GM12878 (cell line): ENCODE measurements around the gene FANCI. TPM values are rescaled to one million over a fixed set of nuclear protein-coding genes. Genes with fewer than 3 reads are reported as not detected.

ENCODE experiments used
- ATAC-seq: fragments of 200-7000 bp; cut with Tn5 transposase; 3 replicates; pipeline ENCODE4 v1.9.1; 2020; ENCODE audit warnings: mild to moderate bottlenecking, moderate library complexity
- BruUV-seq: library from RNA; stranded (reverse); fragments of 400-500 nt; replicated peaks from 2 replicates; lab custom pipeline; 2021; lab: Mats Ljungman, UMichigan
- CTCF ChIA-PET: fragments of 300-600 bp; sonication (Branson Sonifier 250); formaldehyde crosslinking; extraction: SDS; loops from one replicate; lab custom pipeline; 2021; ENCODE audit warnings: inconsistent platforms; lab: Yijun Ruan, JAX
- POLR2A ChIA-PET: fragments of 350-600 bp; formaldehyde crosslinking; extraction: SDS; loops from one replicate; lab custom pipeline; 2021; ENCODE audit warnings: inconsistent platforms; lab: Charles Lee
- RAD21 ChIA-PET: fragments of 300-600 bp; sonication (Branson Sonifier 250); formaldehyde crosslinking; loops from one replicate; lab custom pipeline; 2023; ENCODE audit warnings: antibody characterized with exemption; ENCODE audit not compliant: unreplicated experiment; lab: Charles Lee
- SMC1A ChIA-PET: fragments of 300-600 bp; sonication (Branson Sonifier 250); formaldehyde crosslinking; loops from one replicate; lab custom pipeline; 2023; ENCODE audit not compliant: unreplicated experiment, uncharacterized antibody; lab: Charles Lee
- DNase-seq: peaks from one replicate; pipeline ENCODE4 v3.0.0-alpha.2; 2011; ENCODE audit warnings: low read depth, low spot score
- FAIRE-seq: peaks from 3 replicates; lab custom pipeline; 2011; peaks lifted over from hg19 to GRCh38; lab: Jason Lieb, UNC
- H2AFZ ChIP-seq: 2 replicates; pipeline ENCODE4 v1.6.0; 2011; ENCODE audit warnings: low read depth, low read length, control low read depth; ENCODE audit not compliant: control insufficient read depth
- H3K27ac ChIP-seq: 2 replicates; pipeline ENCODE4 v1.5.1; 2011; ENCODE audit warnings: control low read depth; ENCODE audit not compliant: control insufficient read depth, insufficient read depth
- H3K27me3 ChIP-seq, 2 experiments: replicated peaks in 1 of 2; 2 replicates each; pipeline versions ENCODE4 v1.6.0 to v1.6.1; 2011; ENCODE audit warnings: low read length in 1 of 2; ENCODE audit not compliant: control insufficient read depth in 2 of 2, insufficient read depth in 2 of 2
- H3K36me3 ChIP-seq, 2 experiments: 2 replicates each; pipeline ENCODE4 v1.5.1; 2011; ENCODE audit warnings: low read length in 1 of 2; ENCODE audit not compliant: control insufficient read depth in 2 of 2, insufficient read depth in 2 of 2
- H3K4me1 ChIP-seq: 2 replicates; pipeline ENCODE4 v1.6.1; 2011; ENCODE audit warnings: mild to moderate bottlenecking, low read length, moderate library complexity, mixed read lengths; ENCODE audit not compliant: control insufficient read depth, insufficient read depth
- H3K4me2 ChIP-seq: 2 replicates; pipeline ENCODE4 v1.6.0; 2011; ENCODE audit warnings: control low read depth; ENCODE audit not compliant: control insufficient read depth, insufficient read depth
- H3K4me3 ChIP-seq: fragments of 200-600 bp; sonication (generic); 2 replicates; pipeline ENCODE4 v1.5.1; 2016
- H3K79me2 ChIP-seq: 2 replicates; pipeline ENCODE4 v1.6.0; 2011; ENCODE audit warnings: low read length; ENCODE audit not compliant: control insufficient read depth, insufficient read depth
- H3K9ac ChIP-seq: 2 replicates; pipeline ENCODE4 v1.8.0; 2011; ENCODE audit warnings: low read length, control low read depth, mixed read lengths; ENCODE audit not compliant: control insufficient read depth, insufficient read depth
- H3K9me3 ChIP-seq: replicated peaks from 3 replicates; pipeline ENCODE4 v1.5.1; 2011; ENCODE audit warnings: mild to moderate bottlenecking, low read length; ENCODE audit not compliant: control insufficient read depth, insufficient read depth
- H4K20me1 ChIP-seq: 2 replicates; pipeline ENCODE4 v1.6.0; 2011; ENCODE audit not compliant: control insufficient read depth, insufficient read depth
- ASH2L ChIP-seq: fragments of 300-600, 200-600 bp; sonication (generic); IDR thresholded peaks from 2 replicates; pipeline ENCODE4 v1.6.1; 2017; ENCODE audit warnings: low read depth, mild to moderate bottlenecking, borderline replicate concordance
- BRCA1 ChIP-seq: IDR thresholded peaks from 2 replicates; pipeline ENCODE4 v1.6.1; 2011; ENCODE audit warnings: low read depth, low read length, improper control_type of control experiment
- CHD1 ChIP-seq: IDR thresholded peaks from 2 replicates; pipeline ENCODE4 v1.6.1; 2012; ENCODE audit warnings: low read depth, low read length, improper control_type of control experiment
- ETV6 ChIP-seq, 2 experiments: fragments of 450-650 bp in 1 of 2; IDR thresholded peaks in 1 of 2; conservative IDR thresholded peaks in 1 of 2; 2 replicates each; pipeline ENCODE4 v1.6.1; 2014; ENCODE audit warnings: antibody characterized with exemption in 1 of 2, borderline replicate concordance in 1 of 2, low read depth in 1 of 2, mild to moderate bottlenecking in 1 of 2, moderate library complexity in 1 of 2
- HCFC1 ChIP-seq: fragments of 150-350 bp; IDR thresholded peaks from 2 replicates; pipeline ENCODE4 v1.6.1; 2014; ENCODE audit warnings: low read length
- KAT2A ChIP-seq: conservative IDR thresholded peaks from 2 replicates; pipeline ENCODE4 v1.6.1; 2011; ENCODE audit warnings: low read depth, low read length; ENCODE audit not compliant: control insufficient read depth
- NFXL1 ChIP-seq: fragments of 450-650 bp; IDR thresholded peaks from 2 replicates; pipeline ENCODE4 v1.6.1; 2017; ENCODE audit warnings: antibody characterized with exemption, mild to moderate bottlenecking, borderline replicate concordance
- RB1 ChIP-seq: fragments of 450-650 bp; formaldehyde crosslinking; IDR thresholded peaks from 2 replicates; pipeline ENCODE4 v1.6.1; 2017; ENCODE audit warnings: mild to moderate bottlenecking, borderline replicate concordance
- RCOR1 ChIP-seq: conservative IDR thresholded peaks from 2 replicates; pipeline ENCODE4 v1.6.1; 2012; ENCODE audit warnings: low read depth, low read length, improper control_type of control experiment
- SUZ12 ChIP-seq: fragments of 200-600 bp; sonication (generic); IDR thresholded peaks from one replicate; pipeline ENCODE4 v1.6.1; 2018; ENCODE audit warnings: antibody characterized with exemption, mild to moderate bottlenecking; ENCODE audit not compliant: unreplicated experiment
- TBL1XR1 ChIP-seq: IDR thresholded peaks from 2 replicates; pipeline ENCODE4 v1.6.1; 2012; ENCODE audit warnings: low read depth, low read length, improper control_type of control experiment
- TCF7 ChIP-seq: IDR thresholded peaks from 2 replicates; pipeline ENCODE4 v1.6.1; 2014; ENCODE audit warnings: antibody characterized with exemption, borderline replicate concordance
- WGBS: methylation state at CpG from one replicate; pipeline ENCODE4 v1.1.6; 2016; ENCODE audit warnings: low lambda C conversion rate; ENCODE audit not compliant: insufficient replicate concordance, insufficient coverage; ENCODE audit errors: missing lambda C conversion rate; 5-methylcytosine and 5-hydroxymethylcytosine counted together
- in situ Hi-C: fragments of 300-500 bp; cut with MboI; formaldehyde crosslinking; loops from 9 replicates; pipeline ENCODE4 v1.14.3; 2018; ENCODE audit warnings: mixed read lengths
- intact Hi-C: fragments of 100-400 bp; cut with micrococcal nuclease; formaldehyde crosslinking; loops from one replicate; pipeline ENCODE4 v1.14.2; 2022; ENCODE audit not compliant: unreplicated experiment
- polyA plus RNA-seq, 11 experiments: library from polyadenylated mRNA; depleted of rRNA in 4 of 11; unstranded in 6 of 11; stranded (reverse) in 5 of 11; fragments of >200 nt; fragmentation: Nextera tagmentation in 4 of 11; fragmentation: Illumina TruSeq in 1 of 11; extraction: Ambion mirVana in 4 of 11; extraction: Trizol in 1 of 11; gene quantifications; 1 replicate in 1 of 11; 2 replicates in 10 of 11; pipeline versions ENCODE4 v1.2.1 to v1.2.3, GENCODE V29; 2011 to 2016; ENCODE audit warnings: inconsistent platforms in 2 of 11, missing spikeins in 2 of 11, low read depth in 1 of 11
- total RNA-seq, 4 experiments: library from RNA; depleted of rRNA in 3 of 4; stranded (reverse); fragments of >200 nt in 3 of 4; fragmentation: Illumina TruSeq in 1 of 4; extraction: Trizol in 1 of 4; gene quantifications; 2 replicates each; pipeline versions ENCODE4 v1.2.1 to v1.2.3, GENCODE V29; 2013 to 2021

FANCI gene
- total and polyA plus RNA-seq, 10 of the 15 experiments (the other 5 are each of a cell fraction or from before 2014, with no cell fraction given): 38.1 to 129 (median 82.4) TPM

GRCh38 chr15:89320200-89320599 is 76.4 kb downstream of the FANCI start:
- DNase-seq: no peak
- intact Hi-C loops (no loop called here), in situ Hi-C loops (no loop called here)
- Histone ChIP-seq H3K79me2 (no peaks in the 10 kb centered on the region), H2AFZ (no peak overlapping the region), H3K27me3 (no peaks in the 10 kb centered on the region), H3K4me2 (no peak overlapping the region), H3K9ac (no peak overlapping the region), H3K4me1 (no peaks in the 10 kb centered on the region; the same call in 1 of the 2 replicates), H3K9me3 (no peaks in the 10 kb centered on the region), H3K27ac (no peak overlapping the region), H4K20me1 (peaks cover 2% of the 10 kb centered on the region; the same call in 1 of the 2 replicates), H3K4me3 (no peak overlapping the region), H3K36me3 (peaks cover 66 to 71% of the 10 kb centered on the region in 2 experiments)
- ATAC-seq: no peak
- ChIA-PET SMC1A (no interaction called here), CTCF (no interaction called here), POLR2A (no interaction called here), RAD21 (no interaction called here)
- no peak for FAIRE-seq
- 100% methylated on average over 2 of the region's 2 CpGs for WGBS
- TF ChIP-seq TCF7 (no peak), ETV6 (conservative IDR thresholded peaks at IDR 0.05 in 1 of 2, IDR thresholded peaks at IDR 0.05 in 1 of 2; ENCODE audit: borderline replicate concordance in 1 of 2, low read depth in 1 of 2) (no peak), TBL1XR1 (no peak), ASH2L (no peak), NFXL1 (no peak), RB1 (no peak), SUZ12 (no peak), RCOR1 (no peak), CHD1 (no peak), KAT2A (no peak), BRCA1 (no peak), HCFC1 (no peak)
- BruUV-seq: no TSS peak
